Measurements from ENCODE around the gene LSM5. TPM values are rescaled to one million over a fixed set of nuclear protein-coding genes. Genes with fewer than 3 reads are reported as not detected.

Gene LSM5
- total and polyA plus RNA-seq, 2 of the 4 experiments (the other 2 are of a cell fraction), result 5.0 to 26.5 TPM

DNA sequence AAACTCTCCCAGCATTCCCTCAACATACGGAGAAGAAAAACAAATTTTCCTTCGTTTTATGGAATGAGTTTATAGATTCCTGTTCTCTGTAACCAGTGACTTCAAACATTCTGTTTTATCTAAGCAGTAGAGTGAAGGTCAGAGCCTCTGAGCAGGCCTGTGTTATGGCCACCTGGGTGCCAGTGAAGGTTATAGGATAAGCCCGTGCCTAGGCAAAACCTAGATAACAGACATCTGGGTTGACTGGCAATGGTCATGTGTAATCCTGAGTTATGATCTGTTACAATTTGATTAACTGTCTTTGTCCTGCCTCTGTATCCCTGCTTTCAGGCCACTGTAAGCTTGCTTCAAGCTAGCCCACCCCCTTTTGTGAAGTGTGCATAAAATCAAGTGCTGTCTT lies 8.3 kb downstream of the LSM5 start:
- POLR2A ChIA-PET (ENCODE audit: unreplicated experiment), result no interaction called here
- Histone ChIP-seq H3K14ac (replicated peaks; ENCODE audit: low read depth, low read length) (no peak overlapping the region), H3K79me1 (ENCODE audit: low read depth in 1 of 2, low read length in 2 of 2) (no peaks in the 10 kb centered on the region), H3K27me3 (ENCODE audit: control insufficient read depth, insufficient read depth, low read length) (no peaks in the 10 kb centered on the region), H3K4me1 (ENCODE audit: control insufficient read depth, insufficient read depth, low read length) (no peaks in the 10 kb centered on the region), H3K9me1 (ENCODE audit: insufficient read depth, low read length) (no peaks in the 10 kb centered on the region), H4K8ac (ENCODE audit: low read depth in 2 of 2, low read length in 2 of 2) (no peak overlapping the region), H3K27ac (ENCODE audit: insufficient read depth, low read length) (no peak overlapping the region), H3K9me3 (ENCODE audit: control insufficient read depth, insufficient read depth, low read length) (no peaks in the 10 kb centered on the region), H2AFZ (replicated peaks; ENCODE audit: low read length, poor library complexity) (no peak overlapping the region), H3K23ac (ENCODE audit: low read depth, low read length) (no peak overlapping the region), H4K20me1 (ENCODE audit: insufficient read depth, low read length) (no peaks in the 10 kb centered on the region), H2BK120ac (ENCODE audit: low read depth, low read length) (no peak overlapping the region), H2BK15ac (ENCODE audit: low read depth, low read length) (no peak overlapping the region), H3K18ac (ENCODE audit: low read depth, low read length) (no peak overlapping the region), H2BK20ac (ENCODE audit: low read depth, low read length) (no peak overlapping the region), H2AK9ac (replicated peaks; ENCODE audit: low read depth, low read length, poor library complexity) (no peak overlapping the region), H3K9ac (ENCODE audit: low read depth, low read length) (no peak overlapping the region), H3K4ac (ENCODE audit: low read depth, low read length) (no peak overlapping the region), H3K36me3 (ENCODE audit: control insufficient read depth, insufficient read depth, low read length) (no peaks in the 10 kb centered on the region), H3K56ac (ENCODE audit: extremely low read depth, insufficient read depth, low read length) (no peak overlapping the region), H4K91ac (ENCODE audit: insufficient read depth, low read depth, low read length) (no peak overlapping the region), H2BK5ac (ENCODE audit: low read depth, low read length, poor library complexity, severe bottlenecking) (no peak overlapping the region), H2AK5ac (ENCODE audit: low read depth, low read length) (no peak overlapping the region), H4K5ac (ENCODE audit: low read depth, low read length) (no peak overlapping the region), H3K4me2 (ENCODE audit: low read depth, low read length) (no peak overlapping the region), H3K4me3 (ENCODE audit: insufficient read depth, low read depth, low read length) (no peak overlapping the region)
- DNase-seq, result no peak
- peak; percentile 33; the same call in 1 of the 2 replicates for ATAC-seq (ENCODE audit: low read depth)
- 29% methylated on average over 1 of the region's 3 CpGs; no CpG with 5 or more reads in 1 of the 2 experiments for WGBS, 2 experiments (ENCODE audit: extremely low coverage in 2 of 2, insufficient read length in 1 of 2)
- CTCF ChIA-PET, result no interaction called here
- BruUV-seq (replicated peaks), result no TSS peak
- in situ Hi-C loops (cut with MboI; ENCODE audit: low sequenced_read_pairs) (loop anchor here (5.0 kb wide), 1 partner anchor 740 kb away; no protein-coding TSS in a partner anchor), intact Hi-C loops (cut with micrococcal nuclease) (loop anchor here (10.0 kb wide), 1 partner anchor 437 kb away; no protein-coding TSS in a partner anchor), dilution Hi-C loops (cut with HindIII; ENCODE audit: low sequenced_read_pairs, unreplicated experiment) (no loop called here)
- TF ChIP-seq CTCF (conservative IDR thresholded peaks at IDR 0.05; ENCODE audit: low read depth, low read length), result no peak
- TF ChIP-seq RFX5 (IDR thresholded peaks at IDR 0.05; ENCODE audit: low read depth, low read length), result no peak
- TF ChIP-seq SMC3 (IDR thresholded peaks at IDR 0.05; ENCODE audit: low read depth, low read length), result no peak
- no peak for TF ChIP-seq MAFK (IDR thresholded peaks at IDR 0.05; ENCODE audit: low read depth, low read length)
- TF ChIP-seq NFE2L2 (IDR thresholded peaks at IDR 0.05; ENCODE audit: low read depth, low read length), result no peak
- no peak for TF ChIP-seq CEBPB (IDR thresholded peaks at IDR 0.05; ENCODE audit: low read depth, low read length)
- no peak for TF ChIP-seq MXI1 (IDR thresholded peaks at IDR 0.05; ENCODE audit: borderline replicate concordance, low read depth, low read length)
- TF ChIP-seq RAD21 (IDR thresholded peaks at IDR 0.05; ENCODE audit: low read length), result no peak
- TF ChIP-seq RCOR1 (IDR thresholded peaks at IDR 0.05; ENCODE audit: insufficient replicate concordance, low read length), result no peak
- no peak for TF ChIP-seq BHLHE40 (IDR thresholded peaks at IDR 0.05; ENCODE audit: low read depth, low read length)
- no peak for TF ChIP-seq MAZ (IDR thresholded peaks at IDR 0.05; ENCODE audit: borderline replicate concordance, low read depth, low read length)
- TF ChIP-seq CHD1 (IDR thresholded peaks at IDR 0.05; ENCODE audit: low read depth, low read length), result no peak
- TF ChIP-seq USF2 (IDR thresholded peaks at IDR 0.05; ENCODE audit: low read depth, low read length), result no peak
- no peak for TF ChIP-seq ELK1 (IDR thresholded peaks at IDR 0.05; ENCODE audit: borderline replicate concordance, low read depth, low read length)
- no peak for TF ChIP-seq POLR2A (IDR thresholded peaks at IDR 0.05; ENCODE audit: low read depth, low read length)
- no peak for TF ChIP-seq FOS (IDR thresholded peaks at IDR 0.05; ENCODE audit: low read depth, low read length)
